PC-3 (cell line): ENCODE data around the gene COLGALT1. TPM values are rescaled to one million over a fixed set of nuclear protein-coding genes. Genes with fewer than 3 reads are reported as not detected.
A peak's percentile ranks its signal among the peaks of the same experiment; 100 is the strongest.

ENCODE experiments used
- ATAC-seq: fragments of 200-7000 bp; cut with Tn5 transposase; 2 replicates; pipeline ENCODE4 v1.9.1; 2020; ENCODE audit warnings: mild to moderate bottlenecking, moderate library complexity
- BruUV-seq: library from RNA; stranded (reverse); fragments of 400-500 nt; replicated peaks from 2 replicates; lab custom pipeline; 2021; lab: Mats Ljungman, UMichigan
- CTCF ChIA-PET: fragments of 300-600 bp; sonication (Branson Sonifier 250); formaldehyde crosslinking; loops from one replicate; lab custom pipeline; 2022; ENCODE audit warnings: antibody characterized with exemption; lab: Charles Lee
- POLR2A ChIA-PET: fragments of 300-600 bp; sonication (Branson Sonifier 250); formaldehyde crosslinking; loops from one replicate; lab custom pipeline; 2022; ENCODE audit warnings: antibody characterized with exemption; ENCODE audit not compliant: unreplicated experiment; lab: Charles Lee
- DNase-seq: peaks from one replicate; pipeline ENCODE4 v3.0.0-alpha.2; 2015
- H2AFZ ChIP-seq: fragments of 300-600 bp; sonication (generic); 2 replicates; pipeline ENCODE4 v1.6.0; 2016; ENCODE audit warnings: antibody characterized with exemption, low read length
- H3F3A ChIP-seq: fragments of 300-600 bp; sonication (generic); one replicate; pipeline ENCODE4 v1.6.0; 2017; ENCODE audit warnings: antibody characterized with exemption, low read length, control low read depth, mild to moderate bottlenecking; ENCODE audit not compliant: unreplicated experiment
- H3K27ac ChIP-seq: fragments of 300-600 bp; sonication (generic); 2 replicates; pipeline ENCODE4 v1.5.1; 2016; ENCODE audit warnings: mild to moderate bottlenecking, low read length
- H3K27me3 ChIP-seq: fragments of 300-600 bp; sonication (generic); 2 replicates; pipeline ENCODE4 v1.6.1; 2016; ENCODE audit warnings: low read length, mixed read lengths
- H3K36me3 ChIP-seq: fragments of 300-600 bp; sonication (generic); 2 replicates; pipeline ENCODE4 v1.6.1; 2016; ENCODE audit warnings: low read depth, mixed run types, low read length, mixed read lengths
- H3K4me1 ChIP-seq: fragments of 300-600 bp; sonication (generic); 2 replicates; pipeline ENCODE4 v1.5.1; 2016; ENCODE audit warnings: low read length; ENCODE audit not compliant: insufficient read depth
- H3K4me2 ChIP-seq: fragments of 300-600 bp; sonication (generic); 2 replicates; pipeline ENCODE4 v1.6.0; 2016; ENCODE audit warnings: low read length
- H3K4me3 ChIP-seq: fragments of 300-600 bp; sonication (generic); 2 replicates; pipeline ENCODE4 v1.5.1; 2016; ENCODE audit warnings: mild to moderate bottlenecking, low read length, mixed read lengths
- H3K79me2 ChIP-seq: fragments of 300-600 bp; sonication (generic); 2 replicates; pipeline ENCODE4 v1.6.1; 2017; ENCODE audit warnings: low read length, mixed read lengths
- H3K9ac ChIP-seq: fragments of 300-600 bp; sonication (generic); 2 replicates; pipeline ENCODE4 v1.6.0; 2016; ENCODE audit warnings: mild to moderate bottlenecking, low read length
- H3K9me2 ChIP-seq: fragments of 300-600 bp; sonication (generic); replicated peaks from 2 replicates; pipeline ENCODE4 v1.6.1; 2016; ENCODE audit warnings: mixed run types, low read length, mixed read lengths
- H3K9me3 ChIP-seq: fragments of 300-600 bp; sonication (generic); 2 replicates; pipeline ENCODE4 v1.6.1; 2016; ENCODE audit warnings: low read length, mixed read lengths
- H4K20me1 ChIP-seq: fragments of 300-600 bp; sonication (generic); 2 replicates; pipeline ENCODE4 v1.6.1; 2016; ENCODE audit warnings: low read length, mixed read lengths
- EZH2 ChIP-seq: fragments of 300-600 bp; sonication (generic); IDR thresholded peaks from one replicate; pipeline ENCODE4 v1.6.1; 2017; ENCODE audit warnings: antibody characterized with exemption, mild to moderate bottlenecking, low read length; ENCODE audit not compliant: unreplicated experiment
- EZH2phosphoT487 ChIP-seq: fragments of 300-600 bp; sonication (generic); IDR thresholded peaks from 2 replicates; pipeline ENCODE4 v1.6.1; 2018; ENCODE audit warnings: mild to moderate bottlenecking, antibody characterized with exemption, low read length, borderline replicate concordance
- intact Hi-C: fragments of 100-400 bp; cut with micrococcal nuclease; formaldehyde crosslinking; loops from 2 replicates; pipeline ENCODE4 v1.9.0; 2023
- total RNA-seq: library from RNA; depleted of rRNA; stranded (reverse); fragments of >200 nt; gene quantifications from 2 replicates; pipeline ENCODE4 v1.2.3, GENCODE V29; 2014
- TF ChIP-seq, protein P1 (sequence below): fragments of 300-600 bp; sonication (generic); conservative IDR thresholded peaks from 2 replicates; pipeline ENCODE4 v1.5.1; 2017; ENCODE audit warnings: antibody characterized with exemption, low read depth, mild to moderate bottlenecking, low read length

Gene COLGALT1
- total RNA-seq, 1 experiment from 2014 or later = 80.7 TPM

DNA sequence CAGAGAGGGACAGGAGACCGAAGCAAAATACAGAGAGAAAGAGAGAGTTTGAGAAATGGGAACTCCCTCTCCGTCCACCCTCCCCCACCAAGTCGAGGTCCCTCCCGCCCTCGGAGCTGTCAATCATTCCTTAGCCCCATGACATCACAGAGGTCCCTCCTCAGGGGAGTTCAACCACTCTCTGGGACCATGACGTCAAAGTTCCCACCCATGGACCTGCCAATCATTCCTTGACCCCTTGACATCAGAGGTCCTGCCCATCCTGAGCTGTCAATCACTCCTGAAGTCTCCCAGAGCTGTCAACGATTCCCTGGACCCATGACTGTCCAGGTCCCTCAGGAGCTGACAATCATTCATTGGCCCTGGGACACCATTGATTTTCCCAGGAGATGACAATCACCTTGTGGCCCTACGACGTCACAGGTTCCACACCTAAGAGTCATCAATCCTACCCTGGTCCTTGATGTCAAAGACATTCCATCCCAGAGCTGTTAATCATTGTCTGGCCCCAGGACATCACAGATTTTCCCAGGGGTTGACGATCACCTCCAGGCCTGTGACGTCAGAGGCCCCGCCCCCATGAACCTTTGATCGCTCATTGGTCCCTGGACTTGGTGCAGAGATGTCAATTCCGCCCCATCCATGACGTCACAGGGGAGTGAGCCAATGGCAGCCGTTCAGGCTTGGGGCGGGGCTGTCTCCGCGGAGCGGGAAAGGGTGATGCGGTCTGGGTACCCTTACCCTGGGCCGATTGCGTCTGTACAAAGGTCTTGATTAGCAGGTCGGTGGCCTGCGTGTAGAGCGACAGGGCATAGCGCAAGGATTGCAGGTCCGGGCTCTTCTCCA lies 61.7 kb downstream of the COLGALT1 start:
- Histone ChIP-seq H2AFZ (no peak overlapping the region), H3F3A (no peaks in the 10 kb centered on the region), H4K20me1 (no peaks in the 10 kb centered on the region), H3K27me3 (no peaks in the 10 kb centered on the region), H3K36me3 (no peaks in the 10 kb centered on the region), H3K4me3 (no peak overlapping the region), H3K9me2 (no peaks in the 10 kb centered on the region), H3K4me2 (peak overlapping the region; percentile 66), H3K79me2 (no peaks in the 10 kb centered on the region), H3K9ac (no peak overlapping the region), H3K4me1 (no peaks in the 10 kb centered on the region), H3K9me3 (no peaks in the 10 kb centered on the region), H3K27ac (no peak overlapping the region)
- ChIA-PET POLR2A (no interaction called here), CTCF (no interaction called here)
- intact Hi-C loops = loop anchor here (5.0 kb wide), 1 partner anchor 225 kb away; no protein-coding TSS in a partner anchor
- DNase-seq (no peak), ATAC-seq (no peak)
- TF ChIP-seq EZH2 = no peak
- BruUV-seq = no TSS peak

GRCh38 chr19:17617807-17618192 lies 62.4 kb downstream of the COLGALT1 start:
- no peaks in the 10 kb centered on the region for H3F3A ChIP-seq
- no peak overlapping the region for H3K4me2 ChIP-seq
- POLR2A ChIA-PET = no interaction called here
- CTCF ChIA-PET = no interaction called here
- no peaks in the 10 kb centered on the region for H3K79me2 ChIP-seq
- H3K4me1 ChIP-seq = no peaks in the 10 kb centered on the region
- H3K27me3 ChIP-seq = no peaks in the 10 kb centered on the region
- TF ChIP-seq, protein P1, sequence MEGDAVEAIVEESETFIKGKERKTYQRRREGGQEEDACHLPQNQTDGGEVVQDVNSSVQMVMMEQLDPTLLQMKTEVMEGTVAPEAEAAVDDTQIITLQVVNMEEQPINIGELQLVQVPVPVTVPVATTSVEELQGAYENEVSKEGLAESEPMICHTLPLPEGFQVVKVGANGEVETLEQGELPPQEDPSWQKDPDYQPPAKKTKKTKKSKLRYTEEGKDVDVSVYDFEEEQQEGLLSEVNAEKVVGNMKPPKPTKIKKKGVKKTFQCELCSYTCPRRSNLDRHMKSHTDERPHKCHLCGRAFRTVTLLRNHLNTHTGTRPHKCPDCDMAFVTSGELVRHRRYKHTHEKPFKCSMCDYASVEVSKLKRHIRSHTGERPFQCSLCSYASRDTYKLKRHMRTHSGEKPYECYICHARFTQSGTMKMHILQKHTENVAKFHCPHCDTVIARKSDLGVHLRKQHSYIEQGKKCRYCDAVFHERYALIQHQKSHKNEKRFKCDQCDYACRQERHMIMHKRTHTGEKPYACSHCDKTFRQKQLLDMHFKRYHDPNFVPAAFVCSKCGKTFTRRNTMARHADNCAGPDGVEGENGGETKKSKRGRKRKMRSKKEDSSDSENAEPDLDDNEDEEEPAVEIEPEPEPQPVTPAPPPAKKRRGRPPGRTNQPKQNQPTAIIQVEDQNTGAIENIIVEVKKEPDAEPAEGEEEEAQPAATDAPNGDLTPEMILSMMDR = no peak
- H3K4me3 ChIP-seq = no peak overlapping the region
- BruUV-seq = no TSS peak
- intact Hi-C loops = loop anchor here (5.0 kb wide), 1 partner anchor 225 kb away; no protein-coding TSS in a partner anchor
- DNase-seq (no peak), ATAC-seq (no peak)
- no peak overlapping the region for H3K27ac ChIP-seq
- H2AFZ ChIP-seq = no peak overlapping the region
- no peaks in the 10 kb centered on the region for H4K20me1 ChIP-seq
- H3K9me2 ChIP-seq = no peaks in the 10 kb centered on the region
- H3K9me3 ChIP-seq = no peaks in the 10 kb centered on the region
- H3K36me3 ChIP-seq = no peaks in the 10 kb centered on the region
- H3K9ac ChIP-seq = no peak overlapping the region

GRCh38 chr19:17618281-17618903 lies 62.9 kb downstream of the COLGALT1 start:
- H4K20me1 ChIP-seq = no peaks in the 10 kb centered on the region
- H3K4me1 ChIP-seq = no peaks in the 10 kb centered on the region
- CTCF ChIA-PET = no interaction called here
- H3K27ac ChIP-seq = no peak overlapping the region
- no peak for ATAC-seq
- no peaks in the 10 kb centered on the region for H3K27me3 ChIP-seq
- no TSS peak for BruUV-seq
- no peaks in the 10 kb centered on the region for H3K36me3 ChIP-seq
- H3K9ac ChIP-seq = no peak overlapping the region
- H3K4me3 ChIP-seq = no peak overlapping the region
- DNase-seq = no peak
- POLR2A ChIA-PET = no interaction called here
- intact Hi-C loops = loop anchor here (5.0 kb wide), 1 partner anchor 224 kb away; no protein-coding TSS in a partner anchor
- no peaks in the 10 kb centered on the region for H3K9me2 ChIP-seq
- no peak overlapping the region for H3K4me2 ChIP-seq
- no peaks in the 10 kb centered on the region for H3F3A ChIP-seq
- no peaks in the 10 kb centered on the region for H3K79me2 ChIP-seq
- H3K9me3 ChIP-seq = no peaks in the 10 kb centered on the region
- TF ChIP-seq EZH2phosphoT487 (no peak), EZH2 (no peak)
- TF ChIP-seq, protein P1 = no peak
- H2AFZ ChIP-seq = no peak overlapping the region
